Fibroblast of lung (primary cell): Measurements from ENCODE around the gene TACSTD2. TPM values are rescaled to one million over a fixed set of nuclear protein-coding genes. Genes with fewer than 3 reads are reported as not detected.

Source experiments
- DNase-seq, 2 donors: peaks; one replicate each; pipeline versions ENCODE4 v3.0.0 to v3.0.0-alpha.2; 2010; ENCODE audit warnings: low read depth in 2 of 2
- H2AFZ ChIP-seq: 2 replicates; pipeline ENCODE4 v1.5.1; 2012; ENCODE audit warnings: low read length, control low read depth, inconsistent platforms
- H3K27ac ChIP-seq: 2 replicates; pipeline ENCODE4 v1.5.1; 2011; ENCODE audit warnings: low read length, control low read depth; ENCODE audit not compliant: insufficient read depth
- H3K27me3 ChIP-seq: 2 replicates; pipeline ENCODE4 v1.5.1; 2011; ENCODE audit warnings: mild to moderate bottlenecking, low read length; ENCODE audit not compliant: control insufficient read depth, insufficient read depth
- H3K36me3 ChIP-seq: 2 replicates; pipeline ENCODE4 v1.5.1; 2011; ENCODE audit warnings: low read length; ENCODE audit not compliant: control insufficient read depth, insufficient read depth
- H3K4me1 ChIP-seq: 2 replicates; pipeline ENCODE4 v1.5.1; 2011; ENCODE audit warnings: low read length; ENCODE audit not compliant: control insufficient read depth, insufficient read depth; ENCODE audit errors: extremely low read depth
- H3K4me2 ChIP-seq: 2 replicates; pipeline ENCODE4 v1.5.1; 2011; ENCODE audit warnings: low read length, control low read depth; ENCODE audit not compliant: insufficient read depth; ENCODE audit errors: extremely low read depth
- H3K4me3 ChIP-seq, 4 experiments: fragments of 200-600 bp in 1 of 4; sonication (generic) in 1 of 4; replicated peaks in 1 of 4; 2 replicates each; pipeline ENCODE4 v1.5.1; 2011 to 2016; ENCODE audit warnings: low read length in 4 of 4, low read depth in 3 of 4, mild to moderate bottlenecking in 3 of 4, control low read depth in 2 of 4, inconsistent platforms in 1 of 4, mixed read lengths in 1 of 4; ENCODE audit not compliant: insufficient read depth in 1 of 4; ENCODE audit errors: control extremely low read depth in 1 of 4
- H3K79me2 ChIP-seq: 2 replicates; pipeline ENCODE4 v1.5.1; 2012; ENCODE audit warnings: mild to moderate bottlenecking, low read length, inconsistent platforms; ENCODE audit not compliant: control insufficient read depth, insufficient read depth
- H3K9ac ChIP-seq: 2 replicates; pipeline ENCODE4 v1.5.1; 2011; ENCODE audit warnings: mild to moderate bottlenecking, low read length, control low read depth; ENCODE audit not compliant: insufficient read depth
- H3K9me3 ChIP-seq: 2 replicates; pipeline ENCODE4 v1.5.1; 2012; ENCODE audit warnings: low read depth, low read length; ENCODE audit not compliant: control insufficient read depth, insufficient read depth
- H4K20me1 ChIP-seq: 2 replicates; pipeline ENCODE4 v1.5.1; 2011; ENCODE audit warnings: low read length; ENCODE audit not compliant: control insufficient read depth, insufficient read depth; ENCODE audit errors: extremely low read depth
- CTCF ChIP-seq, 2 donors: IDR thresholded peaks in 1 of 2; conservative IDR thresholded peaks in 1 of 2; 1 replicate in 1 of 2; 2 replicates in 1 of 2; pipeline ENCODE4 v1.5.1; 2011 to 2012; ENCODE audit warnings: low read length in 2 of 2, control low read depth in 1 of 2, inconsistent platforms in 1 of 2, low read depth in 1 of 2, mild to moderate bottlenecking in 1 of 2
- EZH2 ChIP-seq: IDR thresholded peaks from 2 replicates; pipeline ENCODE4 v1.5.1; 2012; ENCODE audit warnings: low read length, control low read depth, mild to moderate bottlenecking; ENCODE audit errors: missing control alignments
- polyA plus RNA-seq, 2 donors: library from polyadenylated mRNA; depleted of rRNA in 1 of 2; stranded (reverse) in 1 of 2; unstranded in 1 of 2; fragments of >200 nt; gene quantifications; 2 replicates each; pipeline ENCODE4 v1.2.1, GENCODE V29; 2011 to 2012; ENCODE audit warnings: missing spikeins in 1 of 2
- total RNA-seq: library from RNA; depleted of rRNA; stranded (reverse); fragments of >200 nt; gene quantifications from 2 replicates; pipeline ENCODE4 v1.2.1, GENCODE V29; 2014

Gene TACSTD2
- total and polyA plus RNA-seq, 2 donors (not counting 1 experiment from before 2014, with no cell fraction given): 0.17 to 0.22 TPM

GRCh38 chr1:58611861-58612385 lies 34.9 kb upstream of the TACSTD2 start:
- H3K4me2 ChIP-seq: no peak overlapping the region
- H3K27me3 ChIP-seq: no peaks in the 10 kb centered on the region
- H3K9ac ChIP-seq: no peak overlapping the region
- H3K79me2 ChIP-seq: no peaks in the 10 kb centered on the region
- no peaks in the 10 kb centered on the region for H3K9me3 ChIP-seq
- no peaks in the 10 kb centered on the region for H3K4me1 ChIP-seq
- H4K20me1 ChIP-seq: no peaks in the 10 kb centered on the region
- TF ChIP-seq EZH2 (no peak), CTCF (conservative IDR thresholded peaks at IDR 0.05 in 1 of 2, IDR thresholded peaks at IDR 0.05 in 1 of 2; ENCODE audit: low read depth in 1 of 2, low read length in 2 of 2) (no peak)
- H3K36me3 ChIP-seq: no peaks in the 10 kb centered on the region
- DNase-seq: peak; percentile 29 to 53
- H3K27ac ChIP-seq: no peak overlapping the region
- no peak overlapping the region for H2AFZ ChIP-seq
- no peak overlapping the region for H3K4me3 ChIP-seq

- Histone ChIP-seq H3K4me1 (no peaks in the 10 kb centered on the region), H3K9me3 (no peaks in the 10 kb centered on the region), H4K20me1 (no peaks in the 10 kb centered on the region), H3K9ac (no peak overlapping the region), H3K4me2 (no peak overlapping the region), H3K27ac (no peak overlapping the region), H3K36me3 (no peaks in the 10 kb centered on the region), H3K27me3 (no peaks in the 10 kb centered on the region), H3K79me2 (no peaks in the 10 kb centered on the region), H3K4me3 (no peak overlapping the region), H2AFZ (no peak overlapping the region)
- TF ChIP-seq EZH2: no peak
- TF ChIP-seq CTCF (conservative IDR thresholded peaks at IDR 0.05 in 1 of 2, IDR thresholded peaks at IDR 0.05 in 1 of 2; ENCODE audit: low read depth in 1 of 2, low read length in 2 of 2): no peak
- no peak for DNase-seq
Measured at GRCh38 chr1:58608945-58609344, 31.9 kb upstream of the TACSTD2 start.

GRCh38 chr1:58608297-58608696 lies 31.2 kb upstream of the TACSTD2 start:
- H3K4me2 ChIP-seq: no peak overlapping the region
- H3K79me2 ChIP-seq: no peaks in the 10 kb centered on the region
- H3K27me3 ChIP-seq: no peaks in the 10 kb centered on the region
- H3K27ac ChIP-seq: no peak overlapping the region
- no peaks in the 10 kb centered on the region for H3K36me3 ChIP-seq
- no peak overlapping the region for H3K4me3 ChIP-seq
- no peaks in the 10 kb centered on the region for H4K20me1 ChIP-seq
- no peak overlapping the region for H2AFZ ChIP-seq
- DNase-seq: peak in 1 of 2 donors; percentile 63
- no peaks in the 10 kb centered on the region for H3K9me3 ChIP-seq
- no peak overlapping the region for H3K9ac ChIP-seq
- H3K4me1 ChIP-seq: no peaks in the 10 kb centered on the region
- TF ChIP-seq EZH2: no peak
